HEK293T (cell line): ENCODE data around the gene MMP23B.
"Not testable (repeated sequence)": the region's sequence is repeated elsewhere in the genome, so short reads cannot be mapped to it uniquely, and the experiment has no call there.

ENCODE experiments used
- SUZ12 ChIP-seq: fragments of 450-650 bp; IDR thresholded peaks from 2 replicates; pipeline ENCODE4 v1.6.1; 2016; ENCODE audit warnings: mild to moderate bottlenecking
- ZNF384 ChIP-seq: fragments of 450-650 bp; IDR thresholded peaks from 2 replicates; pipeline ENCODE4 v1.6.1; 2016

- TF ChIP-seq ZNF384, SUZ12: not testable (repeated sequence)
Measured at GRCh38 chr1:1637479-1637875, 5.5 kb downstream of the MMP23B start.
